ENCODE measurements around the gene RPLP1.
A peak's percentile ranks its signal among the peaks of the same experiment; 100 is the strongest.

Gene RPLP1

GRCh38 chr15:69468241-69469121 lies 15.9 kb downstream of the RPLP1 start:
- peak; percentile 61 to 63 for DNase-seq (ENCODE audit: low read depth in 2 of 2, low spot score in 1 of 2)

GRCh38 chr15:69469467-69470201 lies 17.0 kb downstream of the RPLP1 start:
- no peak for DNase-seq (ENCODE audit: low read depth in 2 of 2, low spot score in 1 of 2)

- no peak for DNase-seq (ENCODE audit: low read depth in 2 of 2, low spot score in 1 of 2)
Observed at GRCh38 chr15:69472046-69472445, 19.4 kb downstream of the RPLP1 start.

GRCh38 chr15:69472562-69472961 lies 19.9 kb downstream of the RPLP1 start:
- DNase-seq (ENCODE audit: low read depth in 2 of 2, low spot score in 1 of 2), result no peak

- no peak for DNase-seq (ENCODE audit: low read depth in 2 of 2, low spot score in 1 of 2)
Observed at GRCh38 chr15:69474291-69474690, 21.7 kb downstream of the RPLP1 start.

GRCh38 chr15:69474846-69475455 lies 22.3 kb downstream of the RPLP1 start:
- no peak for DNase-seq (ENCODE audit: low read depth in 2 of 2, low spot score in 1 of 2)

GRCh38 chr15:69475769-69476358 lies 23.2 kb downstream of the RPLP1 start:
- DNase-seq (ENCODE audit: low read depth in 2 of 2, low spot score in 1 of 2), result peak; percentile 57 to 60

GRCh38 chr15:69476704-69477473 lies 24.3 kb downstream of the RPLP1 start:
- DNase-seq (ENCODE audit: low read depth in 2 of 2, low spot score in 1 of 2), result no peak

GRCh38 chr15:69478259-69478781 lies 25.7 kb downstream of the RPLP1 start:
- no peak for DNase-seq (ENCODE audit: low read depth in 2 of 2, low spot score in 1 of 2)

- DNase-seq (ENCODE audit: low read depth in 2 of 2, low spot score in 1 of 2), result no peak
Observed at GRCh38 chr15:69479081-69479480, 26.5 kb downstream of the RPLP1 start.

- DNase-seq (ENCODE audit: low read depth in 2 of 2, low spot score in 1 of 2), result no peak
Observed at GRCh38 chr15:69479971-69480370, 27.4 kb downstream of the RPLP1 start.

GRCh38 chr15:69480932-69481331 lies 28.3 kb downstream of the RPLP1 start:
- DNase-seq (ENCODE audit: low read depth in 2 of 2, low spot score in 1 of 2), result no peak

- DNase-seq (ENCODE audit: low read depth in 2 of 2, low spot score in 1 of 2), result no peak
Observed at GRCh38 chr15:69482686-69483256, 30.2 kb downstream of the RPLP1 start.

GRCh38 chr15:69484837-69485236 lies 32.2 kb downstream of the RPLP1 start:
- DNase-seq (ENCODE audit: low read depth in 2 of 2, low spot score in 1 of 2), result no peak

GRCh38 chr15:69486481-69487110 lies 34.0 kb downstream of the RPLP1 start:
- no peak for DNase-seq (ENCODE audit: low read depth in 2 of 2, low spot score in 1 of 2)

- no peak for DNase-seq (ENCODE audit: low read depth in 2 of 2, low spot score in 1 of 2)
Observed at GRCh38 chr15:69489073-69489571, 36.5 kb downstream of the RPLP1 start.

GRCh38 chr15:69490356-69491037 lies 37.9 kb downstream of the RPLP1 start:
- no peak for DNase-seq (ENCODE audit: low read depth in 2 of 2, low spot score in 1 of 2)

GRCh38 chr15:69491038-69491505 lies 38.5 kb downstream of the RPLP1 start:
- no peak for DNase-seq (ENCODE audit: low read depth in 2 of 2, low spot score in 1 of 2)

GRCh38 chr15:69493406-69493805 lies 40.8 kb downstream of the RPLP1 start:
- DNase-seq (ENCODE audit: low read depth in 2 of 2, low spot score in 1 of 2), result no peak
